Cardiac septum (tissue), 1 donor: ENCODE results near the gene UBC. TPM values are rescaled to one million over a fixed set of nuclear protein-coding genes. Genes with fewer than 3 reads are reported as not detected.

Source experiments
- DNase-seq: peaks from one replicate; pipeline ENCODE4 v3.0.0-alpha.2; 2020; ENCODE audit warnings: low spot score
- intact Hi-C: fragments of 100-400 bp; cut with DNase I; formaldehyde crosslinking; loops from one replicate; pipeline ENCODE4 v1.14.0; 2022
- long read RNA-seq: library from polyadenylated mRNA; unstranded; transcript quantifications from one replicate; pipeline ENCODE4 v2.0.0, GENCODE V29; 2021
- total RNA-seq: library from RNA; stranded (reverse); fragmentation: NEBNext Ultra II Directional; extraction: Animal tissue kit (Norgen Biotek cat#: 25700); gene quantifications from one replicate; pipeline ENCODE4 v1.2.1, GENCODE V29; 2021
- donor health status: DM: no; HTN: no; CAD: no.

The UBC gene
- total RNA-seq: 1,009 TPM
- long read RNA-seq, transcript UBC-205 (1 exons, 3,745 nt): minor isoform, 248 of 911 reads
- long read RNA-seq, transcript UBC-201 (2 exons, 2,688 nt): major isoform, 641 of 911 reads
- long read RNA-seq, partial matches to known transcripts: 2 of 911 reads
- long read RNA-seq, other reads (novel, unspliced or antisense): 12 of 911 reads

DNA sequence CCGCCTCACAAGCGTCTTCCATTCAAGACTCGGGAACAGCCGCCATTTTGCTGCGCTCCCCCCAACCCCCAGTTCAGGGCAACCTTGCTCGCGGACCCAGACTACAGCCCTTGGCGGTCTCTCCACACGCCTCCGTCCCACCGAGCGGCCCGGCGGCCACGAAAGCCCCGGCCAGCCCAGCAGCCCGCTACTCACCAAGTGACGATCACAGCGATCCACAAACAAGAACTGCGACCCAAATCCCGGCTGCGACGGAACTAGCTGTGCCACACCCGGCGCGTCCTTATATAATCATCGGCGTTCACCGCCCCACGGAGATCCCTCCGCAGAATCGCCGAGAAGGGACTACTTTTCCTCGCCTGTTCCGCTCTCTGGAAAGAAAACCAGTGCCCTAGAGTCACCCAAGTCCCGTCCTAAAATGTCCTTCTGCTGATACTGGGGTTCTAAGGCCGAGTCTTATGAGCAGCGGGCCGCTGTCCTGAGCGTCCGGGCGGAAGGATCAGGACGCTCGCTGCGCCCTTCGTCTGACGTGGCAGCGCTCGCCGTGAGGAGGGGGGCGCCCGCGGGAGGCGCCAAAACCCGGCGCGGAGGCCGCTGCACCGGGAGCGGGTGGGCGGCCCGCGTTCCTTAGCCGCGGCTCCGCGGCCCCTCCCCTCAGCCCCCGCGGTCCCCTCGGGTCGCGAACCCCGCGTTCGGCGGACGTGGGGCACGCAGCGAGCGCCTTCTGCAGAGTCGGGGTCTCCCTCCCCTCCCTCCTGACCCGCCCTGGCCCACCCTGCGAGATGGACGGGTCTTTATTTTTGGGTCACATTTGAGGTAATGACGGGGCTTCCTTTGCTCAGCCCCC lies at the start of gene UBC:
TSS of gene UBC (minus strand) at position 259 of the 847 bp plus-strand sequence. CDS start 879 bp downstream, outside the sequence.
- DNase-seq: peak; percentile 95
- intact Hi-C loops: no loop called here

DNA sequence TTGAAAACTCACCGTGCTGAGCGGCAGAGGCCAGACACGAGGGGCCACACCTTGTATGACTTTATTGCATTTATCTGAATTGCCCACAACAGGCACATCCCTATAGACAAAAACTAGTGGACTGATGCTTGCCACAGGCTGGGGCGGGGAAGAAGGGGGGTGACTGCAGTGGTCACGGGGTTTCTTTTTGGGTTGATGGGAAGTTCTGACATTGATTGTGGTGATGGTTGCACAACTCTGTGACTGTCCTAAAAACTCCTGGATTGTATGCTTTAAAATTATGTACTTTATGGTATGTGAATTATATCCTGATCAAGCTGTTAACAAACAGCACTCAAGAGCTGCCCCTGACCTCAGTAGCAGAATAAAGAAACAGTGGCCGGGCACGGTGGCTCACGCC lies 48.8 kb upstream of the UBC start:
- intact Hi-C loops: no loop called here
- no peak for DNase-seq

DNA sequence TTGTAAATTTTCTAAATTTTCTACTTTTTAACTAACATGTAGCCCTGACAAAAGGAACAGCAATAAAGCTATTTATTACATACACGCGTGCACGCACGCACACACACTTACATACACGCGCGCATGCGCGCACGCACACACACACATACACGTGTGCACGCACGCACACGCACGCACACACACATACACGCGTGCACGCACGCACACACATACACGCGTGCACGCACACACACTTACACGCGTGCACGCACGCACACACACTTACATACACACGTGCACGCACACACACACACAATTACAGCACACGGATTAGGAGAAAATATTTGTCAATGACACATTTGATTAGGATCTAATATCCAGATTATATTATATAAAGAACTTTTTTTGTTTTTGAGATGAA lies 46.6 kb upstream of the UBC start:
- intact Hi-C loops: no loop called here
- DNase-seq: no peak

DNA sequence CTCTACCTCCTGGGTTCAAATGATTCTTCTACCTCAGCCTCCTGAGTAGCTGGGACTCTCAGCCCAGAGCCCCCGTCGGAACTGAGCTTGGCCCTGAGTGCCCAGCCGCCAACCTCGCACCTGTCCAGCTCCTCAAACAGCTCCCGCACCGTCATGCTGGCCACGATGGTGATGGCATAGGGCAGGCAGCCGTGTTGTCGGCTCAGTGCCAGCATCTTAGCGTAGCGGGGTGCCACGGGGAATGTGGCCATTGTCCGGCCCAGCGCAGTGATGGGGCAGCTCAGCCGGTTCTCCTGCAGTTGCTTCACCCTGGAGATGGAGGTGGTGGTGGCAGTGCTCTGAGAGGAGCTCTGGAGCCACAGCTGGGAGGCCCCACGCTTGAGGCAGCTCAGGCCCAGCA lies 42.1 kb upstream of the UBC start:
- intact Hi-C loops: no loop called here
- DNase-seq: no peak

DNA sequence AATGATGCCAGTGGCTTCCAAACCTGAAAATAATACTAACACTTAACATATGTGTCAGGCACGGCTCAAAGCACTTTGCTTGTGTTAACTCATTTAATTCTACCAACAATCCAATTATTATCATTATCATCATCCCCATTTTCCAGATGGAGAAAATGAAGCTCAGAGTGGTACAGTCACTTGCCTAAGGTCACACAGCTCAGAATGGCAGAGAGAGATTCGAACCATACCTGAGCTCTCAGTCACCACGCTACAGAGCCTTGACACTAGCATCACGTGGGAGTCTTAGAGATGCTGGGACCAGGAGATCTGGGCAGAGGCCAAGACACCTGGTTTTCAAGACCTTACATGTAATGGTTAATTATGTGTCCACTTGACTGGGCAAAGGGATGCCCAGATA lies 40.3 kb upstream of the UBC start:
- intact Hi-C loops: no loop called here
- DNase-seq: no peak

DNA sequence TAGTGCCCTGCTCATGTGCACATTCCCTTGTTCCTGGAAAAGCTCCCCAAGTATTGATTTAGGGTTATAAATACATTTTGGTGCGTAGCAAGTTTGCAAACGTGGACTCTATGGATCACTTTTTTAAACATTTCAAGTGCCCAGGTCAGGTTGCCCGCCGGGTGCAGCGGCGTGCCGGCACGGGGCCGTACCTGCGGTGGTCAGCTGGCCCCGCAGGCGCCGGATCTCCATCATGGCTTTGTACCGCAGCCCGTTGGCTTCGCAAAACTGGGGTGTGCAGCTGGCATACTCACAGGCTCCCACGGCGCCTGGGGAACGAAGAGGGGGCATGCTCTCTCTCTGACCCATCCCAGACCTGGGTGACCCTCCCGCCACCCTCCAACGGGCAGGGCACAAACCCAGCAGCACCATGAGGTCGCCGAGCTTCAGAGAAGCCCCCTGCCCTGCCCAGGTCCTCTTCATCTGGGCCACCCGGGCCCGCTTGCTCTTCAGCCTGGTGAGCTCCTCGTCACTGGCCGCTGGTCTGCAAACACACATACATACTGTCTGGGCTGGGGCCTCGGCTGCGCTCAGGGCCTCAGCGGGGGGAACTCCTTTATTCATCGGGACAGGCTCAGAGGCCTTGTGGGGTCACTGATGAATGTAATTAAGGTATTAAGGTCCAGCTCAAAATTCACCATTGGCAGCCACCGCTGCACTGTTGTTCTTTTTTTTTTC lies 39.4 kb upstream of the UBC start:
- intact Hi-C loops: no loop called here
- no peak for DNase-seq

DNA sequence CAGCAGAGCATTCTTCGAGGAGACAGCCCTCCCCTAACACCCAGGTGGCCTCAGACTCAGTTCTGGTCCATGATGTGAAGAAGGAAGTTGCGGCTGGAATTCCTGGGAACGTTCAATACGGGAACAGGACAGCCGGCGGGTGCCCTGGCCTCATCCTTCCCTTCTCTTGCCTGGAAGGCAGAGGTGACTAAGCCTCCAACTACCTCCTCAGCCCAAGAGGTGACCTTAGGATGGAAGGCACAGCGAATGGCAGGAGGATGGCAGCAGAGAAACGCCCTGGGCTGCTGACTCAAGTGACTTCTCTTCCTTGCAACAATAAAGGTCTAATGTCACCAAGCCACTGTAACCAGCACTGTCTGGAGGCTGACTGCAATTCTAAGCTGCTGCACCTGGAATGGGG lies 38.4 kb upstream of the UBC start:
- intact Hi-C loops: no loop called here
- no peak for DNase-seq

DNA sequence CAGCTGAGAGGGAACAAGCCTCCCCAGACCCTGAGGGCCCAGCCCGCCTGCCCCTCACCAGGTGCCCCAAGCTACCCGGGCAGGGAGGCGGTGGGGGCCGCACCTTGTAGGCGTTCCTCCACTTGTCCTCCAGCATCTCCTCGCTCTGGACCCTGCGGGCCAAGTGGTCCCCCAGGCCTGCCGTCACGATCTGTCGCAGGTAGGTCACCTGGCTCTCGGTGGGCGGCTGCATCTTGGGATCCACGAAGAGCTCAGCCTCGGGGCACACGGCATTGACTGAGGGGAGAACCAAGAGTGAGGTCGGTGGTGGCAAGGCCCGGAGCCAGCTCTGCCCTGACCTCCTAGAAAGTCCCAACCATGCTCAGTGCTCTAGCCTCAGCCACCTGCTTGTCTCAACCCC lies 37.8 kb upstream of the UBC start:
- DNase-seq: no peak
- intact Hi-C loops: no loop called here

DNA sequence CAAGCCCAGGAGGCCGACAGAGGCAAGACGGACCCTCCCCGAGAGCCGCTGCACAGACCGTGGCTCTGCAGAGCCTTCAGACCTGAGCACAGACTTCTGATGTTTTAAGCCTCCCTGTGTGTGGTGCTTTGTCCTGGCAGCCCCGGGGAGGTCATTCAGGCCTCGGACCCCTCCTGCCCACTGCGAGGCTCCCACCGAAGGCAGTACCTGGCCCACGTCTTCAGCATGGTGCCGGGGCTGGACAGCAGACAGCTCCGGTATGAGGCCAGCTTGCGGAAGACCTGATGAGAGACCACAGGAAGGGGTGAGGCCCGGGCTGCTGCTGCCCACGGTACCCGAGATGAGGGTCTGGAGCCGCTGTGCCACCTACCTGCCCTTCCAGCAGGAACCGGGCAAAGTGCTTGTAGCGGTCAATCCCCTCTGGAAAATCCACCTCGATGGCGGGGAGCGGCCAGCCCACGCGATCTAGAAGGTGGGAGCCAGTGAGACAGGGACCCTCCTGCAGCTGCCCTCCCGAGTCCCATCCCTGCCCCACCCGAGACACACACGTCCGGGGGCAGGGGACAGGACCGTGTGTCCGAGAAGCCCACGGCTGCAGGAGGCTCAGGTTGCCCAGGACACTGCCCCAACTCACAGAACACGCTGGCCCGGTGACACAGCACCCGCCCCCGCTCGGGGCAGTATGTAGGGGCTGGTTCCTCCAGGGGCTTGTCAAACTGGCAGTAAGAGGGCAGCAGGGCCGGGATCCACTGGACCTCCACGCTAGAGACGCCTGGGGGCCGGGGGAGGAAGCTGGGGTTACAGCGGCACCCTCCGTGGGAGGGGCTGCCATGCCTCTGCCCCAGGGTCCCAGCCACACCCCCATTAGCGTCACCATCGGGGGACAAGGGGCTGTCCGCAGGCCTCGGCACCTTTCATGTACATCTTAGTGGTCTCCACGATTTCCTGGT lies 35.6 kb upstream of the UBC start:
- intact Hi-C loops: no loop called here
- no peak for DNase-seq

DNA sequence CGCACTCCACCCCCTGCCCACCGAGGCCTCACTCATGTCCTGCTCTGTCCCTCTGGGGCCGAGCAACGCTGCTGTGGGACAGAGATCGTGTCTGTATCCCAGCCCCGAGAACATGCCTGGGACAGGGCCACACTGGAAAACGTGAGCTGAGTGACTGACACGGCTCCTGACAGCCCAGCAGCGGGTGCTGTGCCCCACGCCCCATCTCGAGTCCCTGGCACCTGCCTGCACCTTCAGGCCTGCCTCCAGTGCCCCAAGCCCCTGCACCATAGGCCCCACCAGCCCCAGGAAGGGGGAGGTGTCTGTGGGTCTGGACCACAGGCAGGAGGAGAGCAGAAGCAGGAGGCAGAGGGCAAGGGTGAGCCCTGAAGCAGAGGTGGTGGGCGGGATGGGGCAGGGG lies 34.6 kb upstream of the UBC start:
- intact Hi-C loops: no loop called here
- no peak for DNase-seq

DNA sequence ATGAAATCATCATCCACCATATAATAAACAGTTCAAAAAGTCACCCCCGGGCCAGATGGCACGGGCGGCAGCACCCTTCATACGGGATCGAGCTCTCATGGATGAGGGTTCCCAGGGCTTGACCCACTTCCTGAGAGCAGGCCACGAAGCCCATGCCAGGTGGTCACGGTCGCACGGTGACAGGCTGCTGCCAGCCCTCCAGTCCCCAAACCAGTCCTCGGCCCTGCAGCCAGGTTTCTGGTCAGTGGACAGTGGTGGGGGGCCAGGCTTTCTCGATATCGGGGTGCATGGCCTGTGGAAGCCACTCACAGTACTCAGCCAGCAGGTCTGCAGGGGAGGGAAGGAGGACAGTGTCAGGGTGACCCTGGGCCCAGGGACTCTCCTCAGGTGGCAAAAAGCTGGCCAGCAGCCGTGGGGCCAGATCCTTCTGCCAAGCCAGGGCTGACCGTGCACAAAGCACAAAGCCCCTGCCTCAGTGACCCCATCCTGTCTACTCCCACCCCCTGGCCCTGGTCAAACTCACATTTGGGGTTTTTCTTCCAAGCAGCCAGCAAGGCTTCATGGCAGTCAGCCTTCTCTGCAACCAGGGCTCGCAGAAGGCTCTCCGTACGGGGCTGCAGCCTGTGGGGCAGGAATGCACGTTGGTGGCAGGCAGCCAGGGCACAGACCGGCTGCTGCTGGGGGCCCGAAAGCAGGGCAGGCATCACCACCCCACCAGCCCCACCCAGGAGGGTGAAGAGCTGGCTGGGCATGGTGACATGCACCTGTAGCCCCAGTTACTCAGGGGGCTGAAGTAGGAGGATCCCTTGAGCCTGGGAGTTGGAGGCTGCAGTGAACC lies 33.3 kb upstream of the UBC start:
- intact Hi-C loops: no loop called here
- DNase-seq: no peak

DNA sequence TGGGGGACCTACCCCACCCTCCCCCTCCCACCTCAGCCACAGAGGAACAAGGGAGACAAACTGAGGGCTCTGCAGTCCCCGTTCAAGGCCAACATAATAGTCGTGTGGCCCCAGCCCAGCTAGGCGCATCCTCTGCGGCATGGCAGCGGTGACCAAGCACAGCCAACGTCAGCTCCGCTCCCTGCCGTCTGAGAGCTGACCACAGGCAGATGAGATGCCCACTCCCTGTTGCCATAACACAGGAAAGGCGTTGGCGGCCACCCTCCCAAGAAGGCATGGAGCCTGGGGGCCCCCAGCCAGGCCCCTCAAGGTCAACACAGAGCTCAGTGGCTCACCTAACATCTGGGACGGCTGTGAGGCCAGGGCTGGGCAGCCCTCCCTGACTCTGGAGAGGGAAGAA lies 32.6 kb upstream of the UBC start:
- intact Hi-C loops: no loop called here
- DNase-seq: no peak

DNA sequence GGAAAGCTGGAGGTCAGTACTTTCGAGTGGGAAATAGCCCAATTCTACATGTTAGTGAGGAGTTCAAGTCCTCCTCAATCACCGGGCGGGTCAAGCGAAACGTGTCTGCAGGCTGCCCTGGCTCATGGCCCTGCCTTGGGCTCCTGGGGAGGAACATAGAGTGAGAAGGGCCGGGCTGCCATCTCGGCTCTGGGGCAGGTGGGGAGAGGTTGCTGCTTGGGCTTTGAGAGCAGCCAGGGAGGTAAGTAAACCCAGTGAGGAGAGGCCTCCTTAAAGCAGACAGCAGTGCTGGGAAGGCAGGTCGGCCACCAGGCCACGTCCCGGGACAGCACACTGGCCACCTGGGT lies 32.0 kb upstream of the UBC start:
- DNase-seq: no peak
- intact Hi-C loops: no loop called here

DNA sequence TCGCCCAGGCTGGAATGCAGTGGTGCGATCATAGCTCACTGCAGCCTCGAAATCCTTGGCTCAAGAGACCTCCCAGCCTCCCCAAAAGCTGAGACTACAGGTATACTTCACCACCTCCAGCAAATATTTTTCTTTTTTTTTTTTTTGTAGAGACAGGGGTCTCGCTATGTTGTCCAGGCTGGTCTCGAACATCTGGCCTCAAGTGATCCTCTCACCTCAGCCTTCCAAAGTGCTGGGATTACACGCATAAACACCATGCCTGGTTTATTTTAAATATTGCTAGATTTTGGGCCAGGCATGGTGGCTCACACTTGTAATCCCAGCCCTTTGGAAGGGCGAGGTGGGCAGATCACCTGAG lies 26.7 kb upstream of the UBC start:
- intact Hi-C loops: no loop called here
- no peak for DNase-seq

DNA sequence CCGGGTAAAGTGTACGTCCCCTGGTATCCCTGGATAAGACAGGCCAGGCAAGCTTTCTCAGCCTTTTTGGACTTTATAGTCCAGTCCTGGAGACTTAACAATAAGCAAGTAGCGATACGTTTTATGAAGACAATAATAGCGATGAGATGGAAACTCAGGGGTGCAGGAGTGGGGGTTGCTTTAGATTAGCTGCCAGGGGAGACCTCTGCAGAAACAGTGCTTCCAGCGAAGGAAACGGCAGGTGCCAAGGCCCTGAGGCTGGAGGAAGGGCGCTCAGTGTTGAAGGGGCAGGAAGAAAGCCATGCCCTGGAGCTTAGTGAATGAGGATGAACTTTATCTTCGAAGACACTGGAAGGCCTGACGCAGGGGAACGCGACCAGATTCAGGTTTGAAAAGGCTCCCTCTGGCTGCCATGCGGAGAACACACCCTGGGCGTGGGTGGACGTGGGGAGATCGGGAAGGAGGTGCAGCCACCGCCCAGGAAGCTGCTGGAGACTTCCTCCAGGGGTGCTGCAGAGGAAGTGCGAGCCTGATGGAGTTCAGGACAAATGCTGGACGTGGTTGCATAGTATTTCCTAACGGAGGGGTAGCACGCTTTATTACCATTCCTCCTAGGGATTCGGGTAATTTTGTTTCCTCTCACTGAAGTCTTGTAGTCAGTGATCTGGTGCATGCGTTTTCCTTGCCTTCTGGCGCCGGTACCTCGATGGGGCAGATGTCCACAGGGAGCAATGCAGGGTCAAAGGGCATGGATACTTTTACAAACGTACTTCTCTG lies 26.1 kb upstream of the UBC start:
- intact Hi-C loops: loop anchor here (1.0 kb wide), 2 partner anchors 13 to 34 kb away; no protein-coding TSS in a partner anchor
- DNase-seq: peak; percentile 96

DNA sequence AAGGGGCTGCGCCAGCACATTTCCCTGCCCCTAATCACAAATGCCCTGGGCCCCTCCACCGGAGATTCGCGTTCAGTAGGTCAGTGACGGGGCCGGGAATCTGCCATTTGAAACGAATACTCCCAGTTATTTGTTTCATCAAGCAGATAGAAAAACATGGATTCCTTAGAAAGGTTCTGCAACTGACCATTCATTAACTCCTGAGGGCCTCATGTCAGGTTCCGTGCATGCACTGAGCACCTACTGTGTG lies 25.6 kb upstream of the UBC start:
- no peak for DNase-seq
- intact Hi-C loops: loop anchor here (1.0 kb wide), 2 partner anchors 13 to 34 kb away; no protein-coding TSS in a partner anchor

DNA sequence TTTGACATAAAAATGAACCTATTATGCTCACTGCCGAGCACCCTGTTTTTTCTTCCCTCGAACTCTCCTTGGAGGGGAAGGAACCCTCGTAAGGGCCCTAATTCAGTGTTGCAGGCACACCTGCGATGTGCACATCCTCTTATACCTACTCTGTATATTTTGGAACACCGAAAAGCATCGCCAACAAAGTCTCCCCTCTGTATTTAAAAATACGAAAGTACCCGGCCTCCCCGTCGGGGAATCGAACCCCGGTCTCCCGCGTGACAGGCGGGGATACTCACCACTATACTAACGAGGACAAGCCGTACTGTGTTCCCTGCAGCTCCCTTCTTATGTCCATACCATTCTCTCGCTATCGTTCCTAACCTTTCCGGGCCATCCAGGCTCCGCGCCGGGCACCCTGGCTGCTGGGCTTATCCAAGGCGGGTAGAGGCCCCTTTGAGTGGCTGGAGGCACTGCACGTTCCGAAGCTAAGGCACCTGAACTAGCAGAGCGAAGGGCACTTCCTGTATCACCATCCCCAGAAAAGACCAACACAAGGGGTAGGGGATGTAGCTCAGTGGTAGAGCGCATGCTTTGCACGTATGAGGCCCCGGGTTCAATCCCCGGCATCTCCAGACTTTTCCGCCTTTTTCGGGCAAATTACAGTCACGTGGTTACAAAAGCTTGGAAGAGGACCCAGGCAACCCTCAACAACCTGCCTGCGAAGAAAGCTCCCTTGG lies 25.1 kb upstream of the UBC start:
- intact Hi-C loops: loop anchor here (1.0 kb wide), 2 partner anchors 12 to 33 kb away; no protein-coding TSS in a partner anchor
- peak; percentile 87 for DNase-seq

DNA sequence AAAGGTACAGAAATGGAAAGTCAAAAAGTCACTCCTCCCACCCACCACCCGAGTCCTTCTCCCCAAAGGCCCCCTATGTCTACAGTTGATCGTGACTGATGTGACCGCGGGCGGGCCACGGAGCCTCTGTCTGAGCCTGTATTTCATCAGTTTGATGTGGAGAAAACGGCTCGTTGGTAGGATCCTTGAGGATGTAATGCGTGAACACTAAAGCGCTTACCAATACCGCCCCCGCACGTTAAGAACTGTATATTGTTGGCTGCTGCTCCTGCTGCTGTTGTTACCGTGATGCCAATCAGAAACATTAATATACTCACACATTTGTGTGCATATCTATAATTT lies 24.6 kb upstream of the UBC start:
- DNase-seq: peak; percentile 86
- intact Hi-C loops: no loop called here
